Right kidney (tissue), 9 donors: ENCODE results near the gene CEMP1.
"Not testable (repeated sequence)": the region's sequence is repeated elsewhere in the genome, so short reads cannot be mapped to it uniquely, and the experiment has no call there.

Source experiments
- DNase-seq: peaks from one replicate; pipeline ENCODE4 v3.0.0-alpha.2; 2016
- long read RNA-seq, 8 donors: transcript quantifications; one replicate each; lab custom pipeline, GENCODE V29; 2026

The CEMP1 gene, protein sequence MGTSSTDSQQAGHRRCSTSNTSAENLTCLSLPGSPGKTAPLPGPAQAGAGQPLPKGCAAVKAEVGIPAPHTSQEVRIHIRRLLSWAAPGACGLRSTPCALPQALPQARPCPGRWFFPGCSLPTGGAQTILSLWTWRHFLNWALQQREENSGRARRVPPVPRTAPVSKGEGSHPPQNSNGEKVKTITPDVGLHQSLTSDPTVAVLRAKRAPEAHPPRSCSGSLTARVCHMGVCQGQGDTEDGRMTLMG
- long read RNA-seq, donor 1, transcript CEMP1-202 (1 exons, 1,374 nt): major isoform, 37 of 37 reads
- long read RNA-seq, donor 1, partial matches to known transcripts: 0 of 37 reads
- long read RNA-seq, donor 1, other reads (novel, unspliced or antisense): 0 of 37 reads
- long read RNA-seq, donor 2, transcript CEMP1-202 (1 exons, 1,374 nt): major isoform, 14 of 14 reads
- long read RNA-seq, donor 2, partial matches to known transcripts: 0 of 14 reads
- long read RNA-seq, donor 2, other reads (novel, unspliced or antisense): 0 of 14 reads
- long read RNA-seq, donor 3, transcript CEMP1-202 (1 exons, 1,374 nt): major isoform, 15 of 15 reads
- long read RNA-seq, donor 3, partial matches to known transcripts: 0 of 15 reads
- long read RNA-seq, donor 3, other reads (novel, unspliced or antisense): 0 of 15 reads
- long read RNA-seq, donor 4, transcript CEMP1-202 (1 exons, 1,374 nt): major isoform, 35 of 35 reads
- long read RNA-seq, donor 4, partial matches to known transcripts: 0 of 35 reads
- long read RNA-seq, donor 4, other reads (novel, unspliced or antisense): 0 of 35 reads
- long read RNA-seq, donor 5, transcript CEMP1-202 (1 exons, 1,374 nt): major isoform, 44 of 44 reads
- long read RNA-seq, donor 5, partial matches to known transcripts: 0 of 44 reads
- long read RNA-seq, donor 5, other reads (novel, unspliced or antisense): 0 of 44 reads
- long read RNA-seq, donor 6, transcript CEMP1-202 (1 exons, 1,374 nt): major isoform, 19 of 19 reads
- long read RNA-seq, donor 6, partial matches to known transcripts: 0 of 19 reads
- long read RNA-seq, donor 6, other reads (novel, unspliced or antisense): 0 of 19 reads
- long read RNA-seq, donor 7: 0 reads
- long read RNA-seq, donor 8, transcript CEMP1-202 (1 exons, 1,374 nt): major isoform, 26 of 32 reads
- long read RNA-seq, donor 8, partial matches to known transcripts: 0 of 32 reads
- long read RNA-seq, donor 8, other reads (novel, unspliced or antisense): 6 of 32 reads

DNA sequence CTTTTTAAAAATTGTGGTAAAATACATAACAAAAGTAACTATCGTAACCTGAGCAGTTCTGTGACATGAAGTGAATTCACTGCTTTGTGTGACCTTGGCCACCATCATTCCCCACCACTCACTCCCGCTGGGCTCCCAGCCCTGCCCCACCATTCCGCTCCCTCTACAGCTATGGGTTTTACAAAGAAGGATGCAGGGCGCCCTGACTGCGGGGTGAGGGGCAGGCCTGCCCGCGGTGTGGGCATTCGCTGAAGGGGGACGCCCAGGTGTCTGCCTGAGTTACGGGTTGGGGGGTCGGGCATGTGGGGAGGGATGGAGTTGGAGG lies at the start of gene CEMP1:
TSS of gene CEMP1 (minus strand) at position 38 of the 325 bp plus-strand sequence. CDS start 335 bp downstream, outside the sequence.
- no peak for DNase-seq

DNA sequence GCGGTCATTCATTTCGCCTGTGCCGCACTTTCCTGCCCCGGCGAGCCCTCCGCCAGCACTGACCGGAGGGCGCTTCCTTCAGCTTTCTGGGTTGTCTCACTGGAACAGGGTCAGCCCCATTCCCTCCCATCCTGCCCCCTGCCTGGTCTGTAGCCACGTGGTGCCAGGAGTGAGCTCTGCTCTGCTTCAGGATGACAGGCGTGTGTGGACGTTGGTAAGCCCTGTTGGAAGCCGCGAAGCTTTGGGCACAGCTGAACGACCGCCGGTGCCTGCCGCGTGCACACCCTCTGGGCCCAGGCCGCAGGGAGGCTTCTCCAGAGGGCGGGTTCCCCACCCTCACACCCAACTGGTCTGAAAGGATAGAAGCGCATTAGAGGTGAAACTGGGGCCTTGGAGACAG lies 49.6 kb upstream of the CEMP1 start:
- DNase-seq: not testable (repeated sequence)

DNA sequence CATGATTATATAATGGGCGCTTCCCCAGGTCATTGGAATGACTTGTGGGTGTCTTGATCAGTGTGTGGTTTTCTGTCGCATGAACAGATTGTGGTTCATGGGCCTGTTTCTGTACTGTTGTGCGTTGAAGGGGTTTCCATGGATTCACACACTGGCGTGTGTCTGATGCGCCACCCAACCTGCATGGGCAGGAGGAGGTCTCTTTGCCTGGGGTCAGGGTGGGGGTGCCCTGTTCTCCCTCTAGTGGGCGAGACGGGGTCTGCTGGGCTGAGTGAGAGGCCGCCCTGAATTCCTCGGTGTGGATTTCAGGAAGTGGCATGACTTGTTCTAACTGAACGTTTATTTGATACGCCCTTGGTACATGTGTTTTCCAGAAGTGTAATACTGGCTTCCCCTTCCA lies 48.9 kb upstream of the CEMP1 start:
- not testable (repeated sequence) for DNase-seq

DNA sequence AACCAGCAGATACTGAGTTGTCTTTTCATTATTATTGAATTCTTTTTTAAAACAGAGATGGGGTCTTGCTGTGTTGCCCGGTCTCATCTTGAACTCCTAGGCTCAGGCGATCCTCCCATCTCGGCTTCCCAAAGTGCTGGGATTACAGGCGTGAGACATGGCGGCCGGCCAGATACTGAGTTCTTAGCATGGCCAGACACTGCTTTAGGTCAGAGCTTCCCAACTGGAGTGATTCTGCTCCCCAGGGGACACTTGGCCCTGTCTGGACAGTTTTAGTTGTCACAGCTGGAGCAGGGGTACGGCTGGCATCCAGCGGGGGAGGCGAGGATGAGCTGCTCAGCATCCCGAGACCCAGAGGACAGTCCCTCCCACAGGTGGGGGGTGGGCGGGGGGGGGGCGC lies 47.7 kb upstream of the CEMP1 start:
- DNase-seq: not testable (repeated sequence)

DNA sequence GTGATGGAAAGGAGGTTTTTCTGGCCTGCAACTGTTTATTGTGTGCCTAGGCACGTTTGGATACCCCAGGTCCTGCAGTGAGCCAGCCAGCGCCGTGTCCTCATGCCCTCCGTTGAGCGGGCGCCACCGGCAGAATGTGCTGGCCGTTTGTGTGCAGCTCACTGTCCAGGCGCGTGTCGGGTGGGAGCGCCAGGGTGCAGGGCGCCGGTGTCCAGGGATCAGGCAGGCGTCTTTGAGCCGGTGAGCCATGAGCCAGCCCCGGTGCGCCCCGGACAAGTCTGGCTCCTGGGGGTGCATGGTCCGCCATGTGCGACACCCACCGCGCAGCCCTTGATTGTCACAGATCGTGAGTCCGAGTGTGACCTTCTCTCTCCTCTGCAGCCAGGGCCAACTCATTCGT lies 45.8 kb upstream of the CEMP1 start:
- DNase-seq: not testable (repeated sequence)

DNA sequence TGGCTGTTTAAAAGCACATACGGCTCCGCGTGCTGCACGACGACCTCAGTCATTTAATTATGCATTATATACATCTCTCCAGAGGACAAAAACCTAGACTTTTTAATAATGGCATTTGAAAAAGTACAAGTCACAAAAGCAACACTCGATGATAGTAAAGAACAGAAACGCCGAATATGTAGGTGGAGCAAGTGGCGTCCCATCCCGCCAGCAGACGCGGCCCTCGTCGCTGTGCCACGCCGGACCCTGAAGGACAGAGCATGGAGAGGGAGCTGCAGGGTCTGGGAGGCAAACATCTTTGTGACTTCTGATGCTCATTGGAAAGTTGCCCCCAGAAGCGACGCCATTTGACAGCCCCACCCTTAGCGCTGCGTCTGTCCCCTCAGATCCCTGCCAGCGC lies 44.6 kb upstream of the CEMP1 start:
- not testable (repeated sequence) for DNase-seq

DNA sequence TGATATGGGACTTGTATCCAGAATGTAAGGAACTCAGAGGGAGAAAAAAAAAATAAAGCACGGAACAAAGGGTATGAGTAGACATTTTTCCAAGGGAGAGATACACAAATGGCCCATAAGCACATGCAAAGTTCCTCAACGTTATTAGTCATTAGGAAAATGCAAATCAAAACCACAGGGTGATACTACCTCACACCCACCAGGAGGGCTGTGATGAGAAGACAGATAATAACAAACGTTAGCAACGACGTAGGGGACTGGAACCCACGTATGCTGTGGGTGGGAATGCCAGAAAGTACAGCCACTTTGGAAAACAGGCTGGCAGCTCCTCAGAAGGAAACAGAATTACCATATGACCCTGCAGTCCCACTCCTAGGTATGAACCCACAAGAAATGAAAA lies 41.5 kb upstream of the CEMP1 start:
- DNase-seq: not testable (repeated sequence)

DNA sequence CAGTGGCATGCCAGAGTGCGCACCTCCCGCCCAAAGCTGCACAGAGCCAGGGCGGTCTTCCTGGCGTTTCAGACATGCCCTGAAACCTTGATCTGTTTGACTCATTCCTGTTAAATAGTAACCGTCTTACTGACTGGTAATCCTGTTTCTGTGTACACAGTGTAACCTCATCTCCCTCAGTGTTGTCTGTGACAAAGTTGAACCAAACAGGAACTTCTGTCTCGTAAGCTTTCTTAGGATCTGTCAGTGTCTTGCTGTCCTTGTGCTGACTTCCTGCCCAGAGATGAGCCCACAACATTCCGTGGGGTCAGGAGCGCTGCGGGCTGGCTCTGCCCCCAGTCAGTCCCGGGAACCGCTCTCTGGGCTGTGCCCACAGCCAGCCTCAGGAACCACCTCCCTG lies 37.4 kb upstream of the CEMP1 start:
- DNase-seq: not testable (repeated sequence)

DNA sequence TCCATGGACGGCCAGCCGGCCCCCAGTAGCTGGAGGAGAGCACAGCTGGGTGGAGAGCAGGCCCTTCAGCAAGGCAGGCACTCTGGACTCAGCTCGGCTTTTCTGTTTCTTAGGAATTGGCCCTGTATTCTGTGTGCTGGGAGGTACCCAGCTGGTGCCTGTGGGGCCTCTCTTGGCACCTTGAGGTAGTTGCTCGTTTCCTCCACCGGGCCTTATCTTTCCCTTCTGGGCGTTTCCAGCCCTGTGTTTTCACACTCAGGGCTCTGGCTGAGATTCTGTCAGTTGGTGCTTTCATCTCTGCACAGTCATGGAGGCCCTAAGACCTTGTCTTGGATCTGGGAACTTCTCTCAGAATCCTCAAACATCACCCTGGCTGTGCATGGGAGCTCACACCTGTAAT lies 36.3 kb upstream of the CEMP1 start:
- not testable (repeated sequence) for DNase-seq

DNA sequence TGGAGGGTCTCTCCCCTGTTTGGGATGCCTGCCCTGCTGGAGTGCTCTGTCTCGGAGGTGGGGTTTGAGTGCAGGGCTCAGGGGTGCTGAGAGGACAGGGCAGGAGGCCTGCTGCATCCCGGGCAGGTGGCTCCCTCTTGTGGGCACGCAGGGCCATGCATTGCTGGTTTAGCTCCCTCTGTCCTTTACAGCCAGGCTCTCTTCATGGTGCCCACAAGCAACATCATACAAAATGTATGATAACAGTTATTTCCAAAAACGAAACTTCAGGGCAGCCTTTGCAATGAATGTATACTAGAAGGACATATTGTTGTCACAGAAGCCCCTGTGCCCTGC lies 29.6 kb upstream of the CEMP1 start:
- DNase-seq: not testable (repeated sequence)

DNA sequence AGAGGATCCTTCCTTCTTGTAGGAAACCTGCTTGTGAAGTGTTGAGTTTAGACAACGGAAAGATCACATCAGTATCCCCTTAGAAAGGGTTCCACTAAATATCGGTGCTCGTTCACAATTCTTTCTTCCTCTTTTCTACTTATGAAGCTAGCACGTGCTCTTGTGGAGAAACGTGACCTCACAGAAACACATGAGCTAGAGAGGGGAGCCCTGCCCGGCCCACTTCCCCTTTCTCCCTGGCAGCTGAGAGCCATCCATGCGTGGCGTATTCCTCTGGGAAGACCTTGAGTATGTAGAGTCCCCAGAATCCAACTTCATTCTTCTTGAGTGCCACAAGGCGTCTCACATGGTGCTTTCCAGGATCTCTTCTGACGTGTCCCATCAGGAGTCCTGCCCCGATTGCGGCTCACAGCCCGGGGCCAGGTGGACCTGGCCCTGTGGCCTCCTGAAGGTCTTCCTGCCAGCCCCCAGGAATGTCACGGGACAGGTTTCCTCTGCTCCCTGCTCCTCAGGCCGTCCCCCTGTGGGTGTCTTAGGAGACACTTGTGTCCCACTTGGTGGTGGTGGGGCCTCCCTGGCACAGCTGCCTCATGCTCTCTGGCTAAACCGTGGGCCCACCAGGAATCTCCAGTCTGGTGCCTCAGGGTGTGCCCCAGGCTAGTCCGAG lies 29.1 kb upstream of the CEMP1 start:
- not testable (repeated sequence) for DNase-seq

DNA sequence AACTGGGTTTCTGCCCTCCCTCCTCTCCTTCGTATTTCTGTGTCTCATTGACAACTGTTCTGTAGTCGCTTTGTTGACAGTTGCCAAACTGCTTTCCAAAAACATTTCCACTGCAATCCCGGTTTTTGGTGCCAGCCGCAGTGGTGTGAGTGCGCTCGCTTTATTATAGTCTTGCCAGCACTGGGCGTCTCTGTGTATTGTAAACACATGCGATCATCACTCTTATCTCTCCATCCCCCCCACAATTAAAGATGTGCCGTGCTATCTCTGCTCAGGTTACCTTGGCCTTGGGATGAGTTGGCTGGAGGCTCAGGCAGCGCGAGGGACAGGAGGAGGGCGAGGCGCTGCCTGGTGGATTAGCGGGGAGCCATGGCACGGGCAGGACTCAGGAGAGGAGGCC lies 25.9 kb upstream of the CEMP1 start:
- DNase-seq: not testable (repeated sequence)

DNA sequence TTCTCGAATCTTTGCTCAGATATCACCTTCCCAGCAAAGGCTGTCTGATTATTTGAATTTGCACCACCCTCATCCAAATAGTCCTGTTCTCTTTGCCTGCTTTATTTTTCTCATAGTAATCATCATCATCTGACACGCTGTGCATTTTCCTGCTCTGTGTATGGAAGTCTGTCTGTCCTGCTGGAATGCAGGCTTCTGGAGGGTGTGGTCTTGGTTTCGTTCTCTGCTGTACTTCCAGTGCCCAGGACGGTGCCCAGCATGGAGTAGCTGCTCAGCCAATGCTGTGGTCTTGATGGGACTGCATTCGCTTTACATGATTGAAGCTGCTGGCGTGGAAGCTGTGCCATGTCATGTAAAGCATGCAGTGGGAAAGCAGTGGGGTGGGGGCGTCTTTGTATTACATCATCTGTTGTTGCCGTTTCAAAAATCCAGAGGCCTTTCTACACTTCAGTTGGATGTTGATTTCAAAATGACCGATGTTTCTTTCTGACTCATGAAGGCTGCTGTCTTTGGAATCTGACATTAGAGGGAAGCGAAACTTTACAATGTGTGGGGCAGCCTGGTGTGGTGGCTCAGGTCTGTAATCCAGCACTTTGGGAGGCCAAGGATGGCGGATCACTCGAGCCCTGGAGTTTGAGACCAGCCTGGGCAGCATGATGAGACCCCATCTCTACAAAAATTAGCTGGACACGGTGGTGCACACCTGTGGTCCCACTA lies 23.7 kb upstream of the CEMP1 start:
- DNase-seq: not testable (repeated sequence)

DNA sequence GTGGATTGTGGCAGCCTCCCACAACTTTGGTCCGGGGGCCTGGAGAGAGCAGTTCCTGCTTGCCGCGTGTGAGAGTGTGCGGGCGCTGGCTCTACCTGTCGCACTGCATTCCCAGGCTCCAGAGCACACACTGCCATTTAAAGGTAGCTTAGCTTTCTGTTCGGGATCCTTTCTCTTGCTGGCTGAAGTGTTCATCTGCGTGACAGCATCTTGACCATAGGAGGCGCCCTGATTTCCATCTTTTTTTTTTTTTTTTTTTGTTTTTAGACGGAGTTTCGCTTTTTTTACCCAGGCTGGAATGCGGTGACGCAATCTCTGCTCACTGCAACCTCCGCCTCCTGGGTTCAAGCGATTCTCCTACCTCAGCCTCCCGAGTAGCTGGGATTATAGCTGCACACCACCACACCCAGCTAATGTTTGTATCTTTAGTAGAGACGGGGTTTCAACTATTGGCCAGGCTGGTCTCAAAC lies 20.2 kb upstream of the CEMP1 start:
- not testable (repeated sequence) for DNase-seq

DNA sequence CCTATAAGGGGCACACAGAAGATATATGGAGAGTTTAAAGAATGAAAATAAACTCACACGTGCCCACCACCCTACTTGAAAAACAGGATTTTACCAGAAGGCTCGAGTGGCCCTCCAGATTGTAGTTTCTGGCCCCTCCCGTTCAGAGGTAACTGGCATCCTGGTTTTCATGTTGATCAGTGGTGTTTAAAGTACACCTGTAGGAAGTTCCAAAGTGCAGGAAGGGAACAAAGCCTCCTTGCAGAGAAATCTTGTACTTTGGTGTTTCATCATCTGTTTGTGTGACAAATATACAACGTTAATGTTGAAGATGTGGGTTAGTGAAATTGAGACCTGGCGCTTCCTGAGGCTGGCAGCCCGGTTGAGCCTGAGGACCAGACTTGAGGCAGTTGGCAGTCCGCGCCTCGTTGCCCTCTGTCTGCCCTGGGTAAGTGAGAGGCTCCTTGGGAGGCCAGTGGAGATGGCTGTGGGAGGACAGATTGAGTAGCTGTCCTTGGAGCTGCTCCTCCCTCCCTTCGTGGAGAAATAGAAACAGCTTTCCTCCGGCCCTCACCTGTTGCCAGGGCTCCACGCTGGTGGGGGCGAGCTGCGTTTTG lies 19.2 kb upstream of the CEMP1 start:
- DNase-seq: not testable (repeated sequence)

DNA sequence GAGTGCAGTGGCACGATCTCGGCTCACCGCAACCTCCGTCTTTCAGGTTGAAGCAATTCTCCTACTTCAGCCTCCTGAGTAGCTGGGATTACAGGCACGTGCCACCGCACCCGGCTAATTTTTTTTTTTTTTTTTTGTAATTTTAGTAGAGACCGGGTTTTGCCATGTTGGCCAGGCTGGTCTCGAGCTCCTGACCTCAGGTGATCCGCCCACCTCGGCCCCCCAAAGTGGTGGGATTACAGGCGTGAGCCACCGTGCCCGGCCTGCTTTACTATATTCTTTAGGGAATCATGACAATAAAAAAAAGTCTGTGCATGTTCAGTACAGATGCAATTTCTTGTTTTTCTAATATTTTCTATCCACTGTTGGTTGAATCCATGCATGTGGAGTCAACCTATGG lies 12.6 kb upstream of the CEMP1 start:
- DNase-seq: not testable (repeated sequence)

DNA sequence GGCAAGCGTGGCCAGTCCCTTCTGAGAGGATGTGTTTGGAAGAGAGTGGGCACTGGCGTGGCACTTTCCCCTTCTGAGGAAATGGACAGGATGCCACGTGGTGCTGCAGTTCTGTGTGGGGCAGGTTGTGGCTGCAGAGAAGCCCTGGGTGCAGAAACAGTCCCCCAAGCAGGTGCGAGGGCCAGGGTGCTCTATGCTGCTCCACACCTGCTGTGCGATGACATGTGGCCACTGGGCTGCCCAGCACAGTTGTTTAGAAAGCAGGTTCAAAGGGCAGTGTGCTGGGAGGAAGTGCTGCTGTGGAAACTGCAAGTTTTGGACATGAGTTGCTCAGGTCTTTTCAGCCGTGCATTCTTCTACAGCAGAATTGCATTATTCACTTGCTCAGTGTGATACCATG lies 10.2 kb upstream of the CEMP1 start:
- not testable (repeated sequence) for DNase-seq

DNA sequence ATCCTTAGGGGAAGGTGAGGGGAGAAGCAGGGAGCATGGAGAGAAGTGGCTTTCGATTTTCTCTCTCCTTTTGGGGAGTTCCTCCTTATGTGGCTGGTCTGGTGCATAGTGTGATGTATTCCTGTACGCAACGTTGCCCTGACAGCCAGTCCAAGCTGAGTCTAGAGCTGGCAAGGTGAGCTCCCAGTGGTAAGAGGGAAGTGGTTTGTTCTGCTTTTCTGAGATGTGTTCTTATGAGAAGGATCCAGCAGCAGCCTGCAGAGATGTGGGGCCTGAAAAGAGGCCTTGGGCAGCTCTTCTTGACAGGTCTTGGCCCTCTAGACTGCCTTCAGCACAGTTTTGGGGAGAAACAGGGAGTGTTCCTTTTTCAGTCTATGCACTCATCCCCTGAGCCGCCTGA lies 9.7 kb upstream of the CEMP1 start:
- not testable (repeated sequence) for DNase-seq

DNA sequence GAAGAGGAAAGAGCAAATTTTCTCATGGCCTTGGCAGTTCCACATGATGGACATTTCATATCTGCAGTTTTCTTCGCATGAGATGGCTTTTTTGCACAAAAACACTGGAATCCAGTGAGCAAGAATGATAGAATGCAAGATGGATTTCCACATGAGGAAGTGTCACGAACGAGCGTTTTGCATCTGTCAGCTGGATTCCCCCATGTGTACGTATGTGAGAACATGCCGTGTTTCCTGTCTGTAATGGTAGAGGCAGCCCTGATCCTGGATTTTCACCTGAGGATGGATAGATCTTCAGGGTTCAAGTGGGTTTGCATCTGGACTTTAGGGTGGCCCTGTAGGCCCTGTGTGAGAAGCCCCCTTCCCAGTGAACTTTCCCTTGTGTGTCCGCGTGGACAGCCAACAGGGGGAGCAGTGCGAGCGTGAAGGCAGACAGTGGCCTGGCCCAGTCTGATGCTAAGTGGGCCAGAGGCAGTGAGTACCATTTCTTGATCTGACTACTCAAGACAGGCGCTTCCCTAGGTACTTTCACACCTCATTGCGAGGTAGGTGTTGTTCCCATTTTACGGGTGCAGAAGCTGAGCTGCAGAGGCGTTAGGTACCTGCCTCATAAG lies 8.7 kb upstream of the CEMP1 start:
- DNase-seq: not testable (repeated sequence)

DNA sequence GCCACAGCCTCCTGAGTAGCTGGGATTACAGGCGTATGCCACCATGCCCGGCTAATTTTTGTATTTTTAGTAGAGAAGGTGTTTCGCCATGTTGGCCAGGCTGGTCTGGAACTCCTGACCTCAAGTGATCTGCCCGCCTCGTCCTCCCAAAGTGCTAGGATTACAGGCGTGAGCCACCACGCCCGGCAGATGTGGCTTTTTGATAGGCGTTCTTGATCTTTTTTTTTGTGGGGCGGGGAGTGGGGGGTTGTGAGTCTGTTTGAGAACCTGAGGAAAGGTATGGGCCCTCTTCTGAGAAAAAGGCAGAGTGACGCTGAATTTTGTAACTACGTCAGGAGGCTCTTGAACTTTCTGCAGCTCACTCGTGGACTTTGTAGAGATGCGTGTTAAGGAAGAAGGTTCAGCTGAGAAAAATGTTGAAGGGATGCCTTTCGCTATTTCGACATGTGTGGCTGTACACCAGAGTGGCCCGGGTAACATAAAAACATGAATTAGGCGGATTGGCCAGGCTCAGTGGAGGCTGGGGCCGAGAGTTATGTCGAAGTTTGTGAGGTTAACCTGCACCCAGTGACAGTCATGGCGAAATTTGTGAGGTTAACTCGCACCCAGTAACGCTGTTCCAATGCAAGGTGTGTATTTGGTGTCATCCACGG lies 8.1 kb upstream of the CEMP1 start:
- not testable (repeated sequence) for DNase-seq
